ENCODE results near the gene NOX3. TPM values are rescaled to one million over a fixed set of nuclear protein-coding genes. Genes with fewer than 3 reads are reported as not detected.

NOX3 gene
- total and polyA plus RNA-seq, 2 experiments from 2014 or later = not detected

GRCh38 chr6:155487371-155488130, 31.9 kb upstream of the NOX3 start (continued):
- TF ChIP-seq EZH2phosphoT487 (IDR thresholded peaks at IDR 0.05; ENCODE audit: unreplicated experiment) (no peak), EZH2 (IDR thresholded peaks at IDR 0.05; ENCODE audit: low read depth, unreplicated experiment) (no peak), NANOG (IDR thresholded peaks at IDR 0.05; ENCODE audit: borderline replicate concordance) (no peak), ZNF114 (CRISPR knock-in tag; IDR thresholded peaks at IDR 0.05) (no peak)
- TF ChIP-seq, protein P1, sequence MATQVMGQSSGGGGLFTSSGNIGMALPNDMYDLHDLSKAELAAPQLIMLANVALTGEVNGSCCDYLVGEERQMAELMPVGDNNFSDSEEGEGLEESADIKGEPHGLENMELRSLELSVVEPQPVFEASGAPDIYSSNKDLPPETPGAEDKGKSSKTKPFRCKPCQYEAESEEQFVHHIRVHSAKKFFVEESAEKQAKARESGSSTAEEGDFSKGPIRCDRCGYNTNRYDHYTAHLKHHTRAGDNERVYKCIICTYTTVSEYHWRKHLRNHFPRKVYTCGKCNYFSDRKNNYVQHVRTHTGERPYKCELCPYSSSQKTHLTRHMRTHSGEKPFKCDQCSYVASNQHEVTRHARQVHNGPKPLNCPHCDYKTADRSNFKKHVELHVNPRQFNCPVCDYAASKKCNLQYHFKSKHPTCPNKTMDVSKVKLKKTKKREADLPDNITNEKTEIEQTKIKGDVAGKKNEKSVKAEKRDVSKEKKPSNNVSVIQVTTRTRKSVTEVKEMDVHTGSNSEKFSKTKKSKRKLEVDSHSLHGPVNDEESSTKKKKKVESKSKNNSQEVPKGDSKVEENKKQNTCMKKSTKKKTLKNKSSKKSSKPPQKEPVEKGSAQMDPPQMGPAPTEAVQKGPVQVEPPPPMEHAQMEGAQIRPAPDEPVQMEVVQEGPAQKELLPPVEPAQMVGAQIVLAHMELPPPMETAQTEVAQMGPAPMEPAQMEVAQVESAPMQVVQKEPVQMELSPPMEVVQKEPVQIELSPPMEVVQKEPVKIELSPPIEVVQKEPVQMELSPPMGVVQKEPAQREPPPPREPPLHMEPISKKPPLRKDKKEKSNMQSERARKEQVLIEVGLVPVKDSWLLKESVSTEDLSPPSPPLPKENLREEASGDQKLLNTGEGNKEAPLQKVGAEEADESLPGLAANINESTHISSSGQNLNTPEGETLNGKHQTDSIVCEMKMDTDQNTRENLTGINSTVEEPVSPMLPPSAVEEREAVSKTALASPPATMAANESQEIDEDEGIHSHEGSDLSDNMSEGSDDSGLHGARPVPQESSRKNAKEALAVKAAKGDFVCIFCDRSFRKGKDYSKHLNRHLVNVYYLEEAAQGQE (IDR thresholded peaks at IDR 0.05; ENCODE audit: unreplicated experiment) = no peak

GRCh38 chr6:155486721-155487294, 31.2 kb upstream of the NOX3 start:
- ATAC-seq (no peak), DNase-seq (ENCODE audit: low spot score) (no peak)
- Histone ChIP-seq H3K9me2 (ENCODE audit: insufficient read depth) (no peaks in the 10 kb centered on the region), H3F3A (replicated peaks; ENCODE audit: low read depth) (no peaks in the 10 kb centered on the region), H3K4me2 (no peak overlapping the region), H3K4me3 (no peak overlapping the region), H3K27me3 (ENCODE audit: insufficient read depth) (no peaks in the 10 kb centered on the region), H3K27ac (ENCODE audit: low read depth) (no peak overlapping the region), H3K4me1 (ENCODE audit: insufficient read depth) (no peaks in the 10 kb centered on the region), H4K20me1 (replicated peaks; ENCODE audit: insufficient read depth) (no peaks in the 10 kb centered on the region), H3K36me3 (ENCODE audit: insufficient read depth) (no peaks in the 10 kb centered on the region), H2AFZ (no peak overlapping the region), H3K79me2 (replicated peaks; ENCODE audit: insufficient read depth) (no peaks in the 10 kb centered on the region)
- H3K27ac Mint-ChIP-seq = no peak overlapping the region
- no peaks in the 10 kb centered on the region for H3K9me3 Mint-ChIP-seq
- no peaks in the 10 kb centered on the region for H3K4me1 Mint-ChIP-seq
- H3K27me3 Mint-ChIP-seq (ENCODE audit: insufficient read depth, low read depth, poor library complexity) = no peaks in the 10 kb centered on the region
- no peaks in the 10 kb centered on the region for H3K36me3 Mint-ChIP-seq (ENCODE audit: low read depth)
- H3K4me3 Mint-ChIP-seq = no peak overlapping the region
- TF ChIP-seq POLR2AphosphoS5 (IDR thresholded peaks at IDR 0.05; ENCODE audit: low read depth) (no peak), EZH2 (IDR thresholded peaks at IDR 0.05; ENCODE audit: low read depth, unreplicated experiment) (no peak), NANOG (IDR thresholded peaks at IDR 0.05; ENCODE audit: borderline replicate concordance) (no peak), CREB1 (CRISPR knock-in tag; IDR thresholded peaks at IDR 0.05; ENCODE audit: low read depth) (no peak), CTCF (conservative IDR thresholded peaks at IDR 0.05; ENCODE audit: low read depth in 2 of 2) (no peak)
- TF ChIP-seq, protein P1 (IDR thresholded peaks at IDR 0.05; ENCODE audit: unreplicated experiment) = no peak
